HUES64 (cell line): Measurements from ENCODE around the gene C2orf81.
A peak's percentile ranks its signal among the peaks of the same experiment; 100 is the strongest.
"Not testable (repeated sequence)": the region's sequence is repeated elsewhere in the genome, so short reads cannot be mapped to it uniquely, and the experiment has no call there.

Source experiments
- H3K27ac ChIP-seq: 2 replicates; pipeline ENCODE4 v1.7.0; 2013; ENCODE audit warnings: low read depth, low read length, inconsistent platforms
- H3K27me3 ChIP-seq: 2 replicates; pipeline ENCODE4 v1.6.1; 2013; ENCODE audit warnings: mild to moderate bottlenecking, low read length; ENCODE audit not compliant: insufficient read depth
- H3K36me3 ChIP-seq: 2 replicates; pipeline ENCODE4 v1.6.1; 2013; ENCODE audit warnings: mild to moderate bottlenecking, low read length; ENCODE audit not compliant: insufficient read depth
- H3K4me1 ChIP-seq: 2 replicates; pipeline ENCODE4 v1.6.1; 2013; ENCODE audit warnings: mild to moderate bottlenecking, low read length, moderate library complexity; ENCODE audit not compliant: insufficient read depth
- H3K4me3 ChIP-seq: 2 replicates; pipeline ENCODE4 v1.5.1; 2013; ENCODE audit warnings: mild to moderate bottlenecking, low read length, moderate library complexity
- H3K9ac ChIP-seq: 2 replicates; pipeline ENCODE4 v1.6.1; 2013; ENCODE audit warnings: mild to moderate bottlenecking, low read depth, low read length
- H3K9me3 ChIP-seq: 2 replicates; pipeline ENCODE4 v1.6.1; 2013; ENCODE audit warnings: low read depth, low read length; ENCODE audit not compliant: insufficient read depth
- WGBS: fragments of 150-250, 120-280 bp; methylation state at CpG from one replicate; pipeline ENCODE4 v1.1.7; 2013; ENCODE audit warnings: missing lambda C conversion rate; 5-methylcytosine and 5-hydroxymethylcytosine counted together

Gene C2orf81

DNA sequence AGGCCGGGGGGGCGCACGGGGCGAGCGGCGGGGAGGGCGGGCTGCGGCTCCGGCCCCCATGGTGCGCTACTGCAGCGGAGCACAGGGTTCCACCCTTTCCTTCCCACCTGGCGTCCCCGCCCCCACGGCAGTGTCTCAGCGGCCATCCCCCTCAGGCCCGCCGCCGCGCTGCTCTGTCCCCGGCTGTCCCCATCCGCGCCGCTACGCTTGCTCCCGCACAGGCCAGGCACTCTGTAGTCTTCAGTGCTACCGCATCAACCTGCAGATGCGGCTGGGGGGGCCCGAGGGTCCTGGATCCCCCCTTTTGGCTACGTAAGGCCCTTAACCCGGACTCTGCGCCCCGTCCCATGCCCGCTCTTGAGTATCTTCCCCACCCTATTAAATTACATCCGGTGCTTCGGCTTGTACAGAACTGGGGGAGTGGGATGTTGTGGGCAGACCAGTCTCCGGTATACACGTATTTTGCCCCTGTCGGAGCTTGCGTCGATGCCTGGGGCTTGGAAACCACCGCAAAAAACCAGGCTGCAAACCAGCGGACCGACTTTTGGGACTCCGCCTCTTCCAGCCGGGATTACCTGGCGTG, 36.2 kb upstream of the C2orf81 start:
- peaks cover 8% of the 10 kb centered on the region for H3K4me1 ChIP-seq
- no peaks in the 10 kb centered on the region for H3K9me3 ChIP-seq
- peak overlapping the region; percentile 75 for H3K4me3 ChIP-seq
- H3K27ac ChIP-seq, result peak overlapping the region; percentile 93
- peaks cover 16% of the 10 kb centered on the region for H3K36me3 ChIP-seq
- H3K27me3 ChIP-seq, result no peaks in the 10 kb centered on the region
- H3K9ac ChIP-seq, result peak overlapping the region; percentile 81
- WGBS, result under 1% methylated on average over 46 of the region's 46 CpGs

DNA sequence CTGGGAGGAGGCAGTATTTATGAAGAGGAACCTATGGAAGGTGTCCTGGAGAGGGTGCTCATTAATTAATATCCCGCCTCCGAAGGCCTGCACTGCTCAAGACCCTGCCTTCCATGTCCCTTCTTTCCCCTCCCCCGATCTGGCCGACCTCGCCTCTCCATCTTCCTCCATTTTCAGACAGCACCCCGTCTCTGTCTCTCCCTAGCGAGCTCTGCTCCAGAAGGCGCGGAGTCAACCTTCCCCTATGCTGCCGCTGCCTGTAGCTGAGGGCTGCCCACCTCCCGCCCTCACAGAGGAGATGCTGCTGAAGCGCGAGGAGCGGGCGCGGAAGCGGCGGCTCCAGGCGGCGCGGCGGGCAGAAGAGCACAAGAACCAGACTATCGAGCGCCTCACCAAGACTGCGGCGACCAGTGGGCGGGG, 35.7 kb upstream of the C2orf81 start:
- 1% methylated on average over 27 of the region's 27 CpGs for WGBS
- H3K4me3 ChIP-seq, result peak overlapping the region; percentile 75
- no peaks in the 10 kb centered on the region for H3K9me3 ChIP-seq
- no peaks in the 10 kb centered on the region for H3K27me3 ChIP-seq
- H3K4me1 ChIP-seq, result peaks cover 8% of the 10 kb centered on the region
- 0 out of 2 replicates have a peak, but pooled peaks cover 12% of the 10 kb centered on the region for H3K36me3 ChIP-seq
- H3K27ac ChIP-seq, result peak overlapping the region; percentile 93; the same call in 1 of the 2 replicates
- peak overlapping the region; percentile 76 for H3K9ac ChIP-seq

DNA sequence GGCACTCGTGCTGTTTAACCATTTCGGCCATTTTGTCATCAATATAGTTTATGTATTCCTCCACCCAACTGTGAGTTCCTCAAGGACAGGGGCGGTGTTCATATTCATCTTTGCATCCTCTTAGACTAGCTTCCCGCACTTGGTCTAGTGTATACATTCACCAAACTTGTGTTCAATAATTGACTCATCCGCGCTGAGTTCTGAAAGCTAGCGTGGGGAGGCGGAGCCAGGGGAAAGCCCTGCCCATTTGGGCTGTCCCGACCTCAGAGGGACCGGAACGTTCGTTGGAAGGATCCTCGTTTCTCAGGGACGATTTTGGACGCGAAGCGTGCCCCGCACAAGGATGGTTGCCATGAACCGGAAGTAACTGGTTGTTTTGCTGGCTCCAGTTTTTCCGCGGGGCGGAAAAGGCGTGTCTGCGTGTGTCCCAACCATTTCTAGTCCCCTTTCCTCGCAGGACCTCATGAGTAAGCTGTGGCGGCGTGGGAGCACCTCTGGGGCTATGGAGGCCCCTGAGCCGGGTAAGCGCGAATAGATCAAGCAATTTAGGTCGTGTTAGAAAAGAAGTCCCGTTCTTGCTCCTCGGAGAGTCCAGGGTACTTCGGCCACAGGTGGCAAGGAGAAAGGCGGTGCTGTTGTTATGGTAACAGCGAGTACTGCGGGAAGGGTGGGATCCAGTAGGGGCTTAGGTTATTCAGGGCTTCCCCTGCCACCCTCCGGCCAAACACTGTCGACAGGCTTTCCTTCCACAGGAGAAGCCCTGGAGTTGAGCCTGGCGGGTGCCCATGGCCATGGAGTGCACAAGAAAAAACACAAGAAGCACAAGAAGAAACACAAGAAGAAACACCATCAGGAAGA, 33.5 kb upstream of the C2orf81 start, which contains the start of gene INO80B:
INO80B (plus strand) TSS at position 434 of the 858 bp plus-strand sequence; CDS start at position 464, 30 bp downstream.
- peak within 1 kb of the TSS; percentile 75 for H3K4me3 ChIP-seq
- 3% methylated on average over 40 of the region's 40 CpGs for WGBS
- H3K36me3 ChIP-seq, result no peaks in the 10 kb centered on the region
- no peaks in the 10 kb centered on the region for H3K27me3 ChIP-seq
- peaks cover 8% of the 10 kb centered on the region for H3K4me1 ChIP-seq
- H3K9ac ChIP-seq, result peak within 1 kb of the TSS; percentile 59
- 0 out of 2 replicates have a peak within 1 kb of the TSS, but pooled peaks have one; percentile 15 for H3K27ac ChIP-seq
- no peaks in the 10 kb centered on the region for H3K9me3 ChIP-seq

DNA sequence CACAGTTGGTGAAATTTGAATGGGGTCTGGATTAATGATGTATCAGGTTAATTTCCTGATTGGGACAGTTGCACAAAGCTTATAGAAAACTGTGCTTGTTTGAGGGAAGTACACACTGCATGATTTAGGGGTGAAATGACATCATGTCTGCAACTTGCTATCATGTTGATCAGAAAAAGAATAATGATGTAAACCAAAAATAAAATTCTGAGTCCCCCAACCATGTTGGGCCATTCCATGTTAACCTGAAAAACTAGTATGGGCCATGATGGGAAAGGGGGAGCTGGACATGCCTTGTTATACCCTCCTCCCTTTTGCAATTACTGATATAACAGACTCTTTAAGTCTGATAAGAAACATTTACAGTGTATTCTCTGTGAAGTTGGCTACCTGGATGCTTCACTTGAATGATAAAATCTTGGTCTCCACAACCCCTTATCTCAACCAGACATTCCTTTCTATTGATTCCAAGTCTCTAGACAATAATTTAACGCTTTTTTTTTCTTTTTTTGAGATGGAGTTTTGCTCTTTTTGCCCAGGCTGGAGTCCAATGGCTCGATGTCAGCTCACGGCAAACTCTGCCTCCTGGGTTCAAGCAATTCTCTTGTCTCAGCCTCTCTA, 29.3 kb upstream of the C2orf81 start:
- H3K4me1 ChIP-seq, result no peaks in the 10 kb centered on the region
- no peak overlapping the region for H3K27ac ChIP-seq
- no peak overlapping the region for H3K9ac ChIP-seq
- H3K4me3 ChIP-seq, result no peak overlapping the region
- no peaks in the 10 kb centered on the region for H3K27me3 ChIP-seq
- 100% methylated on average over 3 of the region's 3 CpGs for WGBS
- H3K9me3 ChIP-seq, result no peaks in the 10 kb centered on the region
- H3K36me3 ChIP-seq, result no peaks in the 10 kb centered on the region

DNA sequence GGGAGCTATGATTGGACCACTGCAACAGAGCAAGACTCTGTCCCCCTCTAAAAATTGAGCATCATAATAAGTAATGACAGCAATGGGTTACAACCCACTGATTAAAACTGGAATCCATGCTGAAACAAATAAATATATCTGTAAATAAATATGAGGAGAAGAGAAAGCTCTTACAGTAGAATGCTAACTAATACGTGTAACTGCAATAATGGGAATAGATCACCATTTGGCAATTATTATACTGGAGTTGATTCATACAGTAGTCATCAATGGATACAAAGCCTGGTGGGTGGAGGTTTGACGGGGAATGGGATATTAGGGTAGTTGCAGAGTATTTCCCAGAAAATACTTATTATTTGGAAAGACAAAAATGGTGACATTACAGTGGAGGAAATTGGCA, 27.4 kb upstream of the C2orf81 start:
- Histone ChIP-seq H3K27me3 (peaks cover 4% of the 10 kb centered on the region; the same call in 1 of the 2 replicates), H3K9ac (no peak overlapping the region), H3K9me3 (no peaks in the 10 kb centered on the region), H3K27ac (no peak overlapping the region), H3K4me3 (no peak overlapping the region), H3K4me1 (no peaks in the 10 kb centered on the region), H3K36me3 (no peaks in the 10 kb centered on the region)
- WGBS, result 98% methylated on average over 2 of the region's 2 CpGs

DNA sequence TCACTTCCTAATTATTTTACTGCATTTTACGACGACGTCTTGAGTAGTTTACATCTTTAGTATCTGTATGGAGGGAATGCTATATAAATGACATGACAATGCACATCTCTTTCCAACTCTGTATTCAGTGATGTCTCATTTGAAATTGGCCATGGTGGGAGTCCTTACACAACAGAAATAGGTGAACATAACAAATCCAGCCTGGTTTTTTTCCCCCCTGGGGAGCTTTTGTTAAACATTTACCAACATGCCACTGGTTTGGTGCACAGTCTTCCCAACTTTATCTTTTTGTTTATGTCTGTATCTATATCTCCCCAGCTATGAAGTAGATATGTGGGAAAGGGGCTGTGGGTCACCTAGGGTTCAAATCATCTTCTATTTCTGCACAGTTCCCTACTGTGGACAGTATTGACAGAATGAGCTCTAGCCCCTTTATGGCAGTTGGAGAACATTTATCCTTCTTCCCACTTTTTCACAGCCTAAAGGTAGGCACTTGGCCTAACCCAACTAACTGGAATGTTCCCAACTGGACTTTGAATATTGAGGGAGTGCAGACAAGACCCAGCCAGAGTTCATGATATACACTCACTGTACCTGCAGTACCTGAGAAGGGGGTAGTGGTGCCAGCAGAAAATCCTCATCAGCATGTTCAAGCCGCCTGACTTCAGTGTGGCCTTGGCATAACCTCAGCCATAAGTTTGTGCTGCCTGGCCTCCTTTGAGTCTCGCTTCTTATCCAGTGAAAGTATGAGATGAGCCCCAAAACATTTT, 26.0 kb upstream of the C2orf81 start:
- H3K9me3 ChIP-seq, result no peaks in the 10 kb centered on the region
- no peak overlapping the region for H3K27ac ChIP-seq
- no peaks in the 10 kb centered on the region for H3K4me1 ChIP-seq
- no peak overlapping the region for H3K9ac ChIP-seq
- 96% methylated on average over 2 of the region's 5 CpGs for WGBS
- H3K4me3 ChIP-seq, result no peak overlapping the region
- peaks cover 4% of the 10 kb centered on the region; the same call in 1 of the 2 replicates for H3K27me3 ChIP-seq
- H3K36me3 ChIP-seq, result no peaks in the 10 kb centered on the region

DNA sequence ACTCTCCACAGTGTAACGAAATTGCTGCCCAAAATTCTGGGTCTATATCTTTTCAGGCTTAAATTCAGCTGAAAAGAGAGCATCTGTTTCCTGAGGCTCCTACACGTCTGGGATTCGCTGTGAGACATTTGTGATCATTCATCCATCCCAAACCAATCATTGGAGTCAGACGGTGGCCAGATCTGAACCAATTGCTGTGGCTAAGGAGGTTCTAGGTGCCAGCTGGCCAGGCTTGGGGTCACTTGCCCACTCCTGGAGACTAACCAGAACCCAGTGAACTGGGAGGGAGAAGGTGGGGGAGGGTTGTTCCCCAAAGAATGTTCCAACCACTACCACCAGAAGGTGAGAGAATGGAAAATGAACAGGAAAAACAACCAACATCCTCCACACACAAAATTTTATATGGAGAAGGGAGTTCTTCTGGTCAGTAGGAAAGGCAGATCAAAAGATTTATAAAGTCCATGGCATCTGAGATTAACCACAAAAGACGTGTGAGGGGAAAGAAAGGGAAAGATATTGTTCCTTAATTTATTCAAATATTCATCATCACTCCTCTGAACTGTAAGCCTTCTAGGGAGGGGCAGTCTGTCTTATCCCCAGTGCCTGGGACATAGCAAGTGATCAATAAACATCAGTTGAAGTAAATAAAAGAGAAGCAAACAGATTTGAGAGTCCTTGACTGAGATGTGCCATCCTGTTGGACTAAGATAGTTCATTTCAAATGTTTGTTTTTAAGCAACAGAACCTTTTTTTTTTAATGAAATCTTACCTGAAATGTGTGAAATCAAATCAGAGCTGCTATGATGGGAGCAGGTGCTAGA, 23.3 kb upstream of the C2orf81 start:
- Histone ChIP-seq H3K27me3 (peaks cover 4% of the 10 kb centered on the region; the same call in 1 of the 2 replicates), H3K4me1 (0 out of 2 replicates have a peak, but pooled peaks cover under 1% of the 10 kb centered on the region), H3K9ac (no peak overlapping the region), H3K4me3 (no peak overlapping the region), H3K36me3 (no peaks in the 10 kb centered on the region), H3K27ac (no peak overlapping the region), H3K9me3 (no peaks in the 10 kb centered on the region)
- WGBS, result 82% methylated on average over 4 of the region's 5 CpGs

DNA sequence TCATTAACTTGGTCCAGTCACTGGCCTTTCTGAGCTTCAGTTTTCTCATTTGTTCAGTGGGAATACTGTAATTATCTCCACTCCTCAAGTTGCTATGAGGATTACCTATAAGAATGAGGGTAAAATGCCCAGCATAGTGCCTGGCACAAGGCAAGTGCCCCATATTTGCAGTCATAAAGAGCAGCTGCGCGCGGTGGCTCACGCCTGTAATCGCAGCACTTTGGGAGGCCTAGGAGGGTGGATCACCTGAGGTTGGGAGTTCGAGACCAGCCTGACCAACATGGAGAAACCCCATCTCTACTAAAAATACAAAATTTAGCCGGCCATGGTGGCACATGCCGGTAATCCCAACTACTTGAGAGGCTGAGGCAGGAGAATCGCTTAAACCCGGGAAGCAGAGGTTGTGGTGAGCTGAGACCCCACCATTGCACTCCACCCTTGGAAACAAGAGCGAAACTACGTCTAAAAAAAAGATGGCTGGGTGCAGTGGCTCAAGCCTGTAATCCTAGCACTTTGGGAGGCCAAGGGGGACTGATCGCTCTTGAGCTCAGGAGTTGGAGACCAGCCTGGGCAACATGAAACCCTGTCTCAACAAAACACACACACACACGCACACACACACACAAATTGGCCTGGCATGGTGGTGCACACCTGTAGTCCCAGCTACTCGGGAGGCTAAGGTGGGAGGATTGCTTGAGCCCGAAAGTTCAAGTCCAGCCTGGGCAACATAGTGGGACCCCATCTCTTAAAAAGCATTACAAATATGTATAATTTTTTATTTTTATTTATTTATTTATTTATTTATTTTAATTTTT, 21.3 kb upstream of the C2orf81 start:
- not testable (repeated sequence) for H3K36me3 ChIP-seq
- H3K9ac ChIP-seq, result peak overlapping the region; percentile 87; the same call in 1 of the 2 replicates
- WGBS, result 80% methylated on average over 16 of the region's 16 CpGs

DNA sequence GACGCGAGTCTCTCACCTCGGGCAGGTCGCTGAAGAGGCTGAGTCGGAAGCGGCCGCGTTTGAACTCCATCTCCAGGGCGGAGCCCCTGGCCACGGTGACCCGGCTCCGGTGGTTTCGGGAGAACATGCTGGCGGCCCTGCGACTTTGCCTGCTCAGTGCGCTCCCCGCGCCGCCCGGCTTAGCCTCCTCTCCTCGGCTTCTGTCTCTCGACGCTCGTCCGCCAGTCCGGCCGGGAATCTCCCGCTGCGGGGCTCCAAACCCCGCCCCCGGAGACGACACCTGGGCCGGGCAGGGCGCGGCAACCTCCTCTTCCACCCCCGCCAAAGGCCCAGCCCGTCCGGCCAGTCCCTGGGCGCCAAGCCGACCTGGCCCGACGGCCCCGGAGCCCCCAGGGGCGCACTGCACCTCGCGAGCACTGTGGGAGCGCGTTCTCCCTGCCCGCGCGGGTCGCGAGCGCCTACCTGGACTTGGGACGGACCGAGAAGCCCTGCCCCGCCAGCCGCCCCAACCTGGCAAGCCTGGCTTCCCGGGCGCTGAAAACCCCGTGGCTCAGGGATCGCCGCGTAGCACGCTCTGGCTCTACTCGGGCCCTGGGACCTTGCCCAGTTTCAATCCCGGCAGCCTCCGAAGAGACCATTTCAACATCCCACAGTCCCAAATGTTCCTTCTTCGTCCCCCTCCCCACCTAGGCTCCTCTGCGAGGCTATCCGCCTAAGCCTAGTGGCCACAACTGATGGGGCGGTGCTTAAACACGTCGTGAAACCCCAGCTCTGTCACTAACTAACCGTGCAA, 20.5 kb upstream of the C2orf81 start, which contains the start of gene RTKN:
RTKN (minus strand) TSS at position 248 of the 793 bp plus-strand sequence; CDS start at position 127, 121 bp downstream.
- under 1% methylated on average over 75 of the region's 75 CpGs for WGBS
- H3K9ac ChIP-seq, result peak within 1 kb of the TSS; percentile 87

More for the DNA sequence above, 21.3 kb upstream of the C2orf81 start:
- not testable (repeated sequence) for H3K9me3 ChIP-seq, H3K27me3 ChIP-seq
- Histone ChIP-seq H3K27ac (peak overlapping the region; percentile 99; the same call in 1 of the 2 replicates), H3K4me3 (peak overlapping the region; percentile 72), H3K4me1 (peaks cover 21% of the 10 kb centered on the region)

More for the DNA sequence above, 20.5 kb upstream of the C2orf81 start, which contains the start of gene RTKN:
- H3K36me3 ChIP-seq, result peaks cover 6% of the 10 kb centered on the region; the same call in 1 of the 2 replicates
- no peaks in the 10 kb centered on the region for H3K9me3 ChIP-seq
- peak within 1 kb of the TSS; percentile 99 for H3K27ac ChIP-seq
- H3K4me3 ChIP-seq, result peak within 1 kb of the TSS; percentile 72
- peaks cover 29% of the 10 kb centered on the region for H3K4me1 ChIP-seq
- H3K27me3 ChIP-seq, result peaks cover 4% of the 10 kb centered on the region; the same call in 1 of the 2 replicates
